Hematopoietic multipotent progenitor cell (in vitro differentiated cells): ENCODE results near the gene B3GNT2. TPM values are rescaled to one million over a fixed set of nuclear protein-coding genes. Genes with fewer than 3 reads are reported as not detected.
"Not testable (repeated sequence)": the region's sequence is repeated elsewhere in the genome, so short reads cannot be mapped to it uniquely, and the experiment has no call there.

Experiments
- DNase-seq, 3 donors: peaks; one replicate each; pipeline ENCODE4 v3.0.0-alpha.2; 2011 to 2015; ENCODE audit warnings: low read depth in 2 of 3, low spot score in 2 of 3
- total RNA-seq: library from RNA; depleted of rRNA; stranded (reverse); fragments of >200 nt; gene quantifications from one replicate; pipeline ENCODE4 v1.2.3, GENCODE V29; 2012

Gene B3GNT2
- total RNA-seq, 1 donor = 59.8 TPM

DNA sequence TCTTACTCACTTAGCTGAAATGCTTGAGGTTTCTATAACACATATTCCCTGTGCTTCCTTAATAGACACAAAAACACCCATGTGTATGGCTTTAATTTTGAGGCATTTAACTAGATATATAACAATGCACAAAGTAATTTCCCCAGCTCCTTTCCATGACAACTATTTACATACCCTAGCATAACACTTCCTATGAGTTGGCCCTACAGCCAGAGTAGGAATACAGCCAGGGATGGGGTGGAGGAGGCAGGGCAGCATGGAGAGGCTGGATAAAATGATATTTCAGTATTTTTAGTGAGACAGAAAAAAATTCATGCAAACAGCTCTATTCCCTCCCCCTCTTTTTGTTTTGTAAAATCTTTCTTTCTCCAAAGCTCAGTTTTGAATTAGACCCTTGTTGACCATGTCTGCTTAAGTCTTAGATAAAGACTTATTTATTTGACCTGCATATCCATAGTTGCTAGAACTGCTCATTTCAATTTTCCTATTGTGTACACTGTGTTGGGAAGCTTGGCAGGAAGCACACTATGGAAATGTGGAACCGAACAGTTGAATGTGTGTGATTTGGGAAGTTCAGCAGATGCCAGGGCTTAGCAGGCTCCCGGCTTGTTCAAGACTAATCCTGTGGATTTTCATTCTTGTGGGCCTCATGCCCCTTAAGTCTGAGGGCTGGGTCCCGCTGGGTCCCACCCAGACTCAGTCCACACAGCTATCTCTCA, 11.2 kb upstream of the B3GNT2 start:
- no peak for DNase-seq

DNA sequence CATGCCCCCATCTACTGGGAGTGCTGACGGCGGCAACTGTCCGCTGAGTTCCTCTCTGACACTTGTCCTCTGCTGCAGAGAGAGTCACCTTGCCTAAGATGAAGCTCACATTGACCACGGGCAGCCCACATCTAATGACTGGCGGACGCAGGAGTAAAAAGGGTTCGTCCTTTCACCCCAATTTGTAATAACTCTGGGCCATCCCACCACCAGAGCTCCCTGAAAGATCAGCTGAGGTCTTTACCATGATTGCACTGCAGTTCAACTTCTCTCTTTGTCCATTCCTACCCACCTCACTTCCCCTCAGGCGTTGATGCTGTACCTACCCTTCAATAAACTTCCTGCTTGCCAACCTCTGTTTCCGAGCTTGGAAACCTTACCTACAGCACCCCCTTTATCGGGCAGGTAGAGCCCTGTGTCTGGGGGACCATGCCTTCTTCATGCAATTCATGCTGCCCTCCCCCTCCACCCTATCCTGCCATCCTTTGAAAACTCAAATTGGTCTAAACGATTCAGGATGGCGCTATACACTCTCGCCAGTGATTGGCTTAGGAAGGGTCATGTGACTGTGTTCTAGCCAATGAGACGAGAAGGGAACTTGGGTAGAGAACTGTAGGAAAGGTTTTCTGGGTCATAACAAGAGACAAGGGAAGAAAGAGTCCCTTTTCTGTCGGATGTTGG, 10.3 kb upstream of the B3GNT2 start:
- no peak for DNase-seq

DNA sequence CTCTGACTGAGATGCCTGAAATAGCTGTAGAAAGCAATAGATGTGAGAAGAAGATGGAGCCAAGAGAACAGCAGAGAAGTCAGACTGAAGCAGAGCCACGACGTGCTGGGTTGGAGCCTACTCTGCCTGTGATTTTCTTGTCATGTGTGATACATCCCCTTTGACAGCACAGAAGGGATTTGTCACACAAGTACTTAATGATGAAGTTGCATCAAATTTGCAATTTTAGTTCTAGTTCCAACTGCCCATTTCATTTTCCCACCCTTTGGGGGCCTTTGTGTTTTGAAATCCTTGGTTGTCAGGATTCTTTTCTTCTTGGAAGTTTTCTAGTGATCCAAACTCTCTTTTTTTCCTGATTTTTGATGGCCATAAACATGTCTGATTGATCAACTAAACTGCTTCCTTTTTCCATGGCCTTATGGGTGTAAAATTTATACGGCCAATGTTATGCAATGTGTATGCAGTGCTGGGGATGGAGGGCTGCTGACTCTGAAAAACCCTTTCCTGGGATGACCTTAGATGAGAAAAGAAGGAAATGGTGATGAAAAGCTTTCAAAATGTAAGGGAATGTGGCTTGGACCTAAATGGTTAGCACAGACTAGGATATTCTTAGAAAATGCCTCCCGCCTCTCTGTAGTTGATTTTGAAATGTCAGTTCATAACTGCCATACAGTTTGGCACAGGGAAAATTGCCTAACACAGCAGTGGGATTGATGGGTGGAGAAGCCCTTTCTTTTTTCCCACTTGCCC, 9.6 kb upstream of the B3GNT2 start:
- DNase-seq = no peak

DNA sequence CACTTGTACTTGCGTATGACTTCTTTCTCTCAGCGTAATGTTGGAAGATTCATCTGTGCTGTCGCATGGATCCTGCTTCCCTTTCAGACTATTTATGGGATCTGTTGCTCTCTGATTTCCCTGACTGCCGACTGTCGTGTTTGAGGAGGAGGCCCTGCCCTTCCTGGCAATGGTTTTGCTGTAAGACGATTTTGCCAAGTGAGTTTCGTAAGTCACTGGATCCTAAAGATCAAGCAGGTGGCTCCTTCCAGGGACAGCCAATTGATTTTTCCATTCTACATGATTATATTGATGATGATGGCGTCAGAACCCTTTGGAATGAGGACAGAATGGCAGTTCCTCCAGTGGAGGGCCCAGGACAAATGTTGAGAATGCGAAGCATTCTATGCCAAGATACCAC, 8.7 kb upstream of the B3GNT2 start:
- no peak for DNase-seq

DNA sequence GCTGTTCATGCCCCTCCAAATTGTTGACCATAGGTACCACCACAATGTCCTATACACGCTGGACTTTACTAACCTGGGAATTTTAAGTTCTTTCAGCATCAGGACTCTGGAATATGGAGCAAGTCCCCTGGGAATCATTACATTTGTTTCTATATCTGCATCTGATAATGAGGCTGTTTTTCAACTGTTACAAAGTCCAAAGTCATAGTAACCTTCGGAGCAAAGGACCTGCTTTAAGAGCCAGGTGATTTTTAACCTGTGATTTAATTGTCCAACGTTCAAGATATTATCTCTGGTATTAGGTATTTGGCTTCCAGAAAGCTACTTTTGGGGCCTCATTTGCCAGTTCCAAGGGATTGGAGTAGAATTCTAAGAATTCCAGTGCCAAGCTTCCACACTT, 7.5 kb upstream of the B3GNT2 start:
- DNase-seq = no peak

DNA sequence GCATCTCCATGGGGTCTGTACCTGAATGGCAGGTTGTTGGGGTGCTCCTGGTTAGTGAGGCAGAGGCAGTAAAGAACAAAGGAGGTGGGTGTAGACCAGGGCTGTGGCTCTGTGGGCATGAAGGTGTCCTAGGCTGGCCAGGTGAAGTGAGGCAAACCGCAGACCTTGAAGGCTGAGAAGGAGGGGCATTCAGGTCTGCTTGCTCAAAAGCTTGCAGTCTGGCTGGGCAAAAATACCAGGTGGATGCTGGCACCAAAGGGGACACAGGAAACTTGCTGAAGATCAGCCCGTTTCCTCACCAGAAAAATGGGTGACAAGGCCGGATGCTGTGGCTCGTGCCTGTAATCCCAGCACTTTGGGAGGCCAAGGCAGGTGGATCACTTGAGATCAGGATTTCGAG, 6.7 kb upstream of the B3GNT2 start:
- DNase-seq = no peak

DNA sequence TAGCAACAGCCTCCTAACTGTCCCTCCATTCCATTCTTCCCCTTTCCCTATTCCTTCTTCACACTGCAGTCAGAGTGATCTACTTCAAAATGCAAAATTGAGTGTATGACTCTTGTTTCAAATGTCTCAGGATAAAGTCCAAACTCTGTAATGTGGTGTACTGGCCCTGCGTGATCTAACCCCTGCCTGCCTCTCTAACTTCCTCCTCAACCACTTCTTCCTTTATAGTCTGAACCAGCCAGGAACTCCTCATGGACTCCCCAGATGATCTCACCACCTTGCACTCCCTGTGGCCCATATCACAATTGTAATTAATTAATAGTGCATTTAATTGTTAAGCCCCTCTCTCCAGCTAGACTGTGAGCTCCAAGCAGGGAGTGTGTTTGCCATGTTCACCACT, 3.1 kb upstream of the B3GNT2 start:
- no peak for DNase-seq

DNA sequence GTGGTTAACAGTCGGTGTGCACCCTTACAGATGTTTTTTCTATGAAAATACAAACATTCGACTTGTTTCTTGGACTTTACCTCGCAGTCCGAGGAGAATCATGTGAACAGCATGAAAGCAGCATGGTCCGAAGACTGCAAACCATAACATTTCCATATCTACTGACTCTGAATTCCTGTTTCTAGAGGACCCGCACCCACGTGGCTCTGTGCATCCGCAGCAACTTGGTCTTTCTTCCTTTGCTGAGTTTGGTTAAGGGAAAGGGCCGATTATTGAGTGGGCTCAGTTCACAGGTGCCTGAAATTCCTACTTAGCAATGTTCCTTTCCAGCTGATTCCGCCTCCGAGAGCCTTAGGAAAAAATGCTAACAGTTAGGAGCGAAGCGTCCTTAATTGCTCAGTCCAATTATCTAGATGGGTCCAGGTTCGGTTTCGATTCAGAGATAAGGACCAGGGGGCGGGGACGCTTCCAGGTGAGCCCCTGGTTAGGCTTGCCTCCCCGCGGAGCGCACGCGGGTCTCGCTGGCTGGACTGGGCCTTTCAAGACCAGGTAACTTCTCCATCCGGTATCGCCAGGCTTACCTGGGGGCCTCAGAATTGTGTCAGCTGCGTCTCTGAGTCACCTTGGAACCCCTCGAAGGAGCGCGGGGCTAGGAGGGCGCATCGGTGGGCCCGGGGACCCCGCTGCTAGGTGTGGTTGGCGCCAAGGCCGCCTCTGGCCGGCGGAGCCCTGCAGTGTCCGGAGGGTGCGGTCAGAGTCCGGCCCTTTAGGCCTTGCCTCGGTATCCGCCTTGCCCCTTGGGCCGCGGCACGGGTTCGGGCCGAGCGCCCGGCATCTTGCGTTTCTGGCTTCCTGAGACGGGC, 1.1 kb upstream of the B3GNT2 start:
- no peak for DNase-seq

DNA sequence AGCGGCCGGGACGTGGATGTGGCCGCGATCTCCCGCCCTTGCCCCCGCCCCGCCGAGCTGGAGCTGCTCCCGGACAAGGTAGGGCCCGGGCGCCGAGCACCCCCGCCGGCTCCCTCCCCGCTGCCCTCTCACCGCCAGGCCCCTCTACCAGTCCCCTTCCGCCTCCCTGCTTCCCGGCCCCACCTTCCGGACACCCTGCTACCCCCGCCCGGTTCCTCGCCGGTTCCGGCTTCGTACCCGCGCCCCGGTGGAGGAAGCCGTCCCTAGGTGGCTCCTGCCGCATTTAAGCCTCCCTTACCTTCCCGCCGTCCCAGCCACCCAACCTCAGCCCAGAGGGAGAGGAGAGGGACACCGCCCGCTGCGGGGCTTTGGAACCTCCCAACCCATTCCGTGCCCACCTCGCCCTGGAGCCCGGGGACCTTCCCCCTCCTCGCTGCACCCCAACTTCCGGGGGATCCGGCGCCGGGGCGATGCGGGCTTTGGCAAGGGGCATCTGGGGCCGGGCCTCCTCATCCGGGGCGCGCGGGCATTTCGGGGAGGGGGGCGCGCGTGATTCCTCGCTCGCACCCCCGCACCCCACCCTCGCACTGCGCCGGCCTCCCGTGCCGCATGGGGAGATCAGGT, 475 bp downstream of the B3GNT2 start:
- DNase-seq = peak in 2 of 3 donors; percentile 17 to 39

DNA sequence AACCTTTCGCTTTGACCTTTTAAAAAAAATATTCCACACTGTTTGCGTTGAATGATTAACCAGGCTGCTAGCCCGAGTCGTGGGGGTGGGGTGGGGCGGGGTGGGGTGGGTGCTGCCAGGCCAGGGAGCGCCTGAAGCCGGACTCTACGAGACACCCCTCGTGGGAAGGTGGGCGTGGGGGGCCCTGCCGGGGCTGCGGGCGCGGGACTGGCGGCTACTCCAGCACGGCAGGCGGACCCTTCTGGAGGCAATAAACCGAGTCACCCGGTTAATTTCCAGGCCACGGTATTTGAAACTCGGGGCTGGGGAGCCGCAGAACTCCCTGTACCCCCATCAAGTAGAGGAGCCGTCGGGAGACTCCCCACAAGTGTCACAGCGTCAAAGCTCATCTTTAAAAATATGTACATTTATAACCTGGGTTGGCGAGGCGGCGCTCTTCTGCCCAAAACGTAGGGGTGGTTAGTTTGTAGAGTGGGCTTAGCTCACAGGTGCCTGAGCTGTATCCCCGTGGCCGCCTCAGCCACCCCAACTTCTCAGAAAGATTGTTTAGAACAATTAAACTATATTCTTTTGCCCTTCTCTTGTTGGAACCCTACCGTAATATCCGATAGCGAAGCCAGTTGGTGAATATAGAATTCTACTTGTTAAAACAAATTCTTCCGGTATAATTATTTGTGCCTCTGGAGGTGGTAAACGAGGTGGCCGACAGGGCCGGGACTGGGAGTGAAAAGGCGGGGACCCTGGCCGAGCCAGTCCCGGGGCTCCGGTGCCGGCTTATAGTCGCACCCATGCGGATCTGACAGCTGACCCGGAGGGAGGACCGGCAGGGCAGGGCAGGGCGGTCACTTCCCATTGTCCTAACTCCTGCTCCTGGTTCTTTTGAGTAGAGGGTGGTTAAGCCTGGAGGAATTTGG, 1.4 kb downstream of the B3GNT2 start:
- peak in 2 of 3 donors; percentile 23 to 48 for DNase-seq

DNA sequence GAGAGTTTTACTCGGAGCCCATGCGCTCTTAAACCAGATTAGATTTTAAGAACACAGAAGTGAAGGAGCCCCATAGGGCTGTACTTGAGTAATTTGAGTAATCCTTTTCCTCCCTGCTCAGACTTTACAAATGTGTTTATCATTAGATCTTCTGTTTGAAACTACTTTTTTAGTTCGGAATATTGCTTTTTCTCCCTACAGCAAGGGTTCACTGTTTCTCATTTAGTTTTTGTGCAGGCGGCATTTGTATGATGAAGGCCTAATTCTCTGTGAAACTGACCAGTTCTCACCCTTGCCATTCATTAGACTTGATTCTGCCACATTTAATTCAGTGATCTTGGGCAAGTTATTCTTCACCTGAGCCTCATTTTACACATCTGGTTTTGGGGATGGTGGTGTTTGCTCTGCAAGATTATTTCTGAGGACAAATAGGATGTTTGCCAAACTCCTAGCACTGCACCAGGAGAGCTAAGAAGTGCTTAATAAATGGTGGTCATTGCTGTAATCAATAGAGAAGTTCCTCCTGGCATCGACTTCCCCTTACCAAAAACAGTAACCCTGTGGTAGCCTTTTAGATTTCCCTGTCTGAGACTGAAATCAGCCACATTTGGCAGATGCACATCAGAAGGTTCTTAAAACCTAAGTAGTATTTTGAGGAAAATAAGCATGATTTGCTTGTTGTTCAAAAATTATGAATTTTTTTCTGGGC, 2.2 kb downstream of the B3GNT2 start:
- peak in 1 of 3 donors; percentile 29 for DNase-seq

DNA sequence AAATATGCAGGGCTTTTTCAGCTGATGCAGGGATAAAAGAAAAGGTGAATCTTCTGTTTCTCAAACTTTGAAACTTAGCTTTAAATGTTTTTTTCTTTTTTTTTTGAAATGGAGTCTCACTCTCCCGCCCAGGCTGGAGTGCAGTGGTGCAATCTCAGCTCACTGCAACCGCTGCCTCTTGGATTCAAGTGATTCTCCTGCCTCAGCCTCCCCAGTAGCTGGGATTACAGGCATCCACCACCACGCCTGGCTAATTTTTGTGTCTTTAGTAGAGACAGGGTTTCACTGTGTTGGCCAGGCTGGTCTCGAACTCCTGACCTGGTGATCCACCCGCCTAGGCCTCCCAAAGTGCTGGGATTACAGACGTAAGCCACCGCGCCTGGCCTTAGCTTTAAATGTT, 2.9 kb downstream of the B3GNT2 start:
- not testable (repeated sequence) for DNase-seq

DNA sequence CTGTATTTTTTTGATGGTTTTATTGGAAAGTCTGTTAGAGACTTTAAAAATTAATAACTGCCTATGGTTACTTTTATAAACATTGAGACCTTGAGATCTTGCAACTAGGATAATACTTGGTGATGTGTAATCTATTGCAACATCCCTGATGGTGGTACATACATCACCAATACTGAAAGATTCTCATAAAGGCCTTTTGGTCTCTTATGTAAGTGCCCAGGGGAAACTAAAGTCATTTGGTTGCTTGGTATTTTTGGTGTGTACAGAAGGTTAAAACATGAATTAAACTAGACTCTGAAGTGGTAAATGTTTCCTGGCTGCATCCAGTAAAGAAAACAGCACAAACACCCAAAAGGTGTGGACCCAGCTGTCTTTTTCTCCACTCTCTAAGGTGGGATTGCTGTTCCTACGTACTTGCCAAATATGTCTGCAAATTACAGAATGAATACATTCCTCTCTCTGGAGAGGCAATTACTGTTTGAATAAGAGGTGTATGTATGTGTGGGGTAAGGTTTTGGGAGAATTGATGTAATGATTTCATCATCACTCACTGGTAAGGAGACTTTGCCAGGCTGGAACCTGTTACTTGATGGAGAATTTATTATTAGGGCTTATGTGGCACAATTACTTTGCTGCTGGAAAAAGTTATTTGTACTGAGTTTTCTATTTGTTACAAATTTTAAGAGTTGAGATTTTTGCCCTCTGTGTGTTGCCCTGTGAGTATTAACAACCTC, 3.6 kb downstream of the B3GNT2 start:
- no peak for DNase-seq

DNA sequence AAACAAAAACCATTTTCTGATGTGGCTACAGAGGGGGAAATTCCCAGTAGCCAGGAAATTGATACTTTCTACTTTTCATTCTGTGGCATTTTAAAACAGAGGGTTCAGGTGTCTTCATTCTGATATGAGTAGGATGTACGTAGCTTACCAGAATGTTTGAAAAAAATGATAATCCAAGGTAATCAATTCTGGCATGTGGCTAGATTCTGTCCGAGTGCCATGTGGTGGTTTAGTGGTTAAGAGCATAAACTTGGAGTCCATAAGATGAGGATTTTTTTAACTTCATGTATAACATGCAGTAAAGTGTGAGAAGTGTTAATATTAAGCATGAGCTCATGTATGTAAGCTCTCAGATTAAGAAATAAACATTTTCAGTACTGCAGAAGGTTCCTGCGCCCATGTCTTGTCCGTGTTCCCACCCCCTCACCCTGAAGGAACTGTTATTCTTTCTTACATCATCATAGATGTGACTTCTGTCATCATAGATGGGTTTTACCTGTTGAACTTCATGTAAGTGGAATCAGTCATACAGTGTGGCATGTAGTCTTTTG, 4.5 kb downstream of the B3GNT2 start:
- peak in 1 of 3 donors; percentile 21 for DNase-seq

DNA sequence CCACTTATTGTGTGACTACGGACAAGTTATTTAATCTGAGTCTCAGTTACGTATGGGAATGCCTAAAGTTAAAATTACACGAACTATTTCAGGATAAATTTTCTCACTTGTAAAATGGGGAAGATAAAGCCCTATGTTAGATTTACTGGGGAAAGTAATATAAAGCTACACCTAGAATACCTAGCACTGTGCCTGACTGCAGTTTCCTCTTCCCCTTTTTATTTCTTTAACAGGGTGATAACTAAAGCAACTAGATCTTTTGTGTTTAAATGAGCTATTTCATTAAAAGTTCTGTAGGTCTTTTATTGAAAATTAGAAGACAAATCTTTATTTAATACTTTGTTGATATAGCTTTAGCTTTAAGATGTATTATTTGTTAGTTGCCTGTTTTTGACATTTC, 5.0 kb downstream of the B3GNT2 start:
- peak in 1 of 3 donors; percentile 22 for DNase-seq

DNA sequence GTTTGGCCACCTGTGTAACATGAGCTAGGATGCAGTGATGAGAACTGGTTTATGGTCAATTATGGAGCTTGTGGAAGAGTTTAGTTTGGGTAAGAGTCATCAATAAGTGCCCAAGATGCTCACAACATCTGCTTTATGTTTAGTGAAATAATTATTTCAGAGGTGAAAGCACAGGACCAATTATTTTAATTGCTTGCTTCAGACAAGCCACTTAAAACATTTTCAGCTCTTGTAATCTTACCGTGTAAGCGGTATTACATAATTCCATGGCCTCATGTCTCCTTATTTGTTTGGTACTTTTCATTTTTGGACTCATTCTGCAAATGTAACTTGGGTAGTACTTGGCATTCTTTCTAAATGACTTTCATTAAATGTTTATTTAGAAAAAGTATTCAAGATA, 5.4 kb downstream of the B3GNT2 start:
- DNase-seq = no peak

DNA sequence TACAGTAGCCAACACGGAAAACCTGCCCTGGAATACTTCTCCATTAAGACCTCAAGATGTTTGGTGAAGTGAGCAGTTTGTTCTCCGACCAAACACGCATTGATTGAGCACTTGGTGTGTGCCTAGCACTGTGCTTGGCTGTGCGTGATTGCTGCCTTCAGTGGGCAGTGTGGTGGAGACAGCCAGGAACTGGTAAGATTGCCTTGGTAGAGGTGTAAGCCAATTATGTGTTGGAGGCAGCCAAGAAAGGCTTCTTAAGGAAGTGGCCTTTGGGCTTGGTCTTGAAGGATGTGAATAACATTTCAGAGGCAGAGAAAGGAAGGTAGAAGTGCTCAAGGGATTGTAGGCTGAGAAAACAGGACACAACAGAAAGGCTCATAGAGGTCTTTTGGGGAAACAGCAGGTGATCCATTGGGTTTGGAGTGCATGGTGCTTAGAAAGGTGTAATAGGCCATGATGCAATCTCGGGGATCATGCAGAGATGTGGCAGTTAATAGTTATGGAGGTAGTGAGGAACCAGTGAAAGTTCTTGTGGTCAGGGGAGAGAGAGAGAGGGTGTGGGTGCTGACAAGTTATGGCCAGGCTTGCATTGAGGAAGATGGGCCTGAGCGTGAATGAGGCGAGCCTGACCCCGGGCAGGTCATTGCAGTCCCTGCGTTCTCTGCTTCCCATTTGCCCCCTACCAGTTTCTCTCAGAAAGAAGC, 6.3 kb downstream of the B3GNT2 start:
- peak in 1 of 3 donors; percentile 33 for DNase-seq
